GM12878 (cell line): Measurements from ENCODE around the gene ITIH1. TPM values are rescaled to one million over a fixed set of nuclear protein-coding genes. Genes with fewer than 3 reads are reported as not detected.

Experiments used
- ATAC-seq: fragments of 200-7000 bp; cut with Tn5 transposase; 3 replicates; pipeline ENCODE4 v1.9.1; 2020; ENCODE audit warnings: mild to moderate bottlenecking, moderate library complexity
- BruUV-seq: library from RNA; stranded (reverse); fragments of 400-500 nt; replicated peaks from 2 replicates; lab custom pipeline; 2021; lab: Mats Ljungman, UMichigan
- CTCF ChIA-PET: fragments of 300-600 bp; sonication (Branson Sonifier 250); formaldehyde crosslinking; extraction: SDS; loops from one replicate; lab custom pipeline; 2021; ENCODE audit warnings: inconsistent platforms; lab: Yijun Ruan, JAX
- POLR2A ChIA-PET: fragments of 350-600 bp; formaldehyde crosslinking; extraction: SDS; loops from one replicate; lab custom pipeline; 2021; ENCODE audit warnings: inconsistent platforms; lab: Charles Lee
- RAD21 ChIA-PET: fragments of 300-600 bp; sonication (Branson Sonifier 250); formaldehyde crosslinking; loops from one replicate; lab custom pipeline; 2023; ENCODE audit warnings: antibody characterized with exemption; ENCODE audit not compliant: unreplicated experiment; lab: Charles Lee
- SMC1A ChIA-PET: fragments of 300-600 bp; sonication (Branson Sonifier 250); formaldehyde crosslinking; loops from one replicate; lab custom pipeline; 2023; ENCODE audit not compliant: unreplicated experiment, uncharacterized antibody; lab: Charles Lee
- DNase-seq: peaks from one replicate; pipeline ENCODE4 v3.0.0-alpha.2; 2011; ENCODE audit warnings: low read depth, low spot score
- FAIRE-seq: peaks from 3 replicates; lab custom pipeline; 2011; peaks lifted over from hg19 to GRCh38; lab: Jason Lieb, UNC
- H2AFZ ChIP-seq: 2 replicates; pipeline ENCODE4 v1.6.0; 2011; ENCODE audit warnings: low read depth, low read length, control low read depth; ENCODE audit not compliant: control insufficient read depth
- H3K27ac ChIP-seq: 2 replicates; pipeline ENCODE4 v1.5.1; 2011; ENCODE audit warnings: control low read depth; ENCODE audit not compliant: control insufficient read depth, insufficient read depth
- H3K27me3 ChIP-seq, 2 experiments: replicated peaks in 1 of 2; 2 replicates each; pipeline versions ENCODE4 v1.6.0 to v1.6.1; 2011; ENCODE audit warnings: low read length in 1 of 2; ENCODE audit not compliant: control insufficient read depth in 2 of 2, insufficient read depth in 2 of 2
- H3K36me3 ChIP-seq, 2 experiments: 2 replicates each; pipeline ENCODE4 v1.5.1; 2011; ENCODE audit warnings: low read length in 1 of 2; ENCODE audit not compliant: control insufficient read depth in 2 of 2, insufficient read depth in 2 of 2
- H3K4me1 ChIP-seq: 2 replicates; pipeline ENCODE4 v1.6.1; 2011; ENCODE audit warnings: mild to moderate bottlenecking, low read length, moderate library complexity, mixed read lengths; ENCODE audit not compliant: control insufficient read depth, insufficient read depth
- H3K4me2 ChIP-seq: 2 replicates; pipeline ENCODE4 v1.6.0; 2011; ENCODE audit warnings: control low read depth; ENCODE audit not compliant: control insufficient read depth, insufficient read depth
- H3K4me3 ChIP-seq: fragments of 200-600 bp; sonication (generic); 2 replicates; pipeline ENCODE4 v1.5.1; 2016
- H3K79me2 ChIP-seq: 2 replicates; pipeline ENCODE4 v1.6.0; 2011; ENCODE audit warnings: low read length; ENCODE audit not compliant: control insufficient read depth, insufficient read depth
- H3K9ac ChIP-seq: 2 replicates; pipeline ENCODE4 v1.8.0; 2011; ENCODE audit warnings: low read length, control low read depth, mixed read lengths; ENCODE audit not compliant: control insufficient read depth, insufficient read depth
- H3K9me3 ChIP-seq: replicated peaks from 3 replicates; pipeline ENCODE4 v1.5.1; 2011; ENCODE audit warnings: mild to moderate bottlenecking, low read length; ENCODE audit not compliant: control insufficient read depth, insufficient read depth
- H4K20me1 ChIP-seq: 2 replicates; pipeline ENCODE4 v1.6.0; 2011; ENCODE audit not compliant: control insufficient read depth, insufficient read depth
- BCLAF1 ChIP-seq: fragments of 450-650 bp; IDR thresholded peaks from 2 replicates; pipeline ENCODE4 v1.6.1; 2017; ENCODE audit warnings: antibody characterized with exemption, mild to moderate bottlenecking, moderate library complexity
- CHD1 ChIP-seq: IDR thresholded peaks from 2 replicates; pipeline ENCODE4 v1.6.1; 2012; ENCODE audit warnings: low read depth, low read length, improper control_type of control experiment
- CHD4 ChIP-seq: fragments of 200-600 bp; sonication (generic); IDR thresholded peaks from 2 replicates; pipeline ENCODE4 v1.6.1; 2016; ENCODE audit warnings: mild to moderate bottlenecking
- CREM ChIP-seq: IDR thresholded peaks from 2 replicates; pipeline ENCODE4 v1.6.1; 2014; ENCODE audit warnings: antibody characterized with exemption, low read depth
- ESRRA ChIP-seq: IDR thresholded peaks from 2 replicates; pipeline ENCODE4 v1.6.1; 2012; ENCODE audit warnings: mild to moderate bottlenecking, low read length, improper control_type of control experiment
- EZH2 ChIP-seq: IDR thresholded peaks from 2 replicates; pipeline ENCODE4 v1.6.1; 2012; ENCODE audit warnings: low read depth, mild to moderate bottlenecking, control low read depth, inconsistent platforms, low read length, borderline replicate concordance; ENCODE audit not compliant: control insufficient read depth
- FOXK2 ChIP-seq: fragments of 450-650 bp; IDR thresholded peaks from 2 replicates; pipeline ENCODE4 v1.6.1; 2017; ENCODE audit warnings: mild to moderate bottlenecking, moderate library complexity
- GABPA ChIP-seq: IDR thresholded peaks from 2 replicates; pipeline ENCODE4 v1.6.1; 2014; ENCODE audit warnings: antibody characterized with exemption, low read depth, mild to moderate bottlenecking, inconsistent platforms
- HDGF ChIP-seq: fragments of 450-650 bp; IDR thresholded peaks from 2 replicates; pipeline ENCODE4 v1.6.1; 2016; ENCODE audit warnings: antibody characterized with exemption
- NFXL1 ChIP-seq: fragments of 450-650 bp; IDR thresholded peaks from 2 replicates; pipeline ENCODE4 v1.6.1; 2017; ENCODE audit warnings: antibody characterized with exemption, mild to moderate bottlenecking, borderline replicate concordance
- RBBP5 ChIP-seq: fragments of 200-600 bp; sonication (generic); conservative IDR thresholded peaks from 2 replicates; pipeline ENCODE4 v1.6.1; 2016
- SREBF2 ChIP-seq: IDR thresholded peaks from 2 replicates; pipeline ENCODE4 v1.6.1; 2012; ENCODE audit warnings: mild to moderate bottlenecking, low read length
- SUPT20H ChIP-seq: IDR thresholded peaks from 2 replicates; pipeline ENCODE4 v1.6.1; 2011; ENCODE audit warnings: low read depth, mild to moderate bottlenecking, low read length, moderate library complexity, borderline replicate concordance; ENCODE audit not compliant: control insufficient read depth
- ZBTB40 ChIP-seq: fragments of 450-650 bp; IDR thresholded peaks from 2 replicates; pipeline ENCODE4 v1.6.1; 2016; ENCODE audit warnings: mild to moderate bottlenecking, moderate library complexity, borderline replicate concordance
- ZZZ3 ChIP-seq: IDR thresholded peaks from 2 replicates; pipeline ENCODE4 v1.6.1; 2011; ENCODE audit warnings: low read depth; ENCODE audit not compliant: control insufficient read depth, insufficient read length
- WGBS: methylation state at CpG from one replicate; pipeline ENCODE4 v1.1.6; 2016; ENCODE audit warnings: low lambda C conversion rate; ENCODE audit not compliant: insufficient replicate concordance, insufficient coverage; ENCODE audit errors: missing lambda C conversion rate; 5-methylcytosine and 5-hydroxymethylcytosine counted together
- in situ Hi-C: fragments of 300-500 bp; cut with MboI; formaldehyde crosslinking; loops from 9 replicates; pipeline ENCODE4 v1.14.3; 2018; ENCODE audit warnings: mixed read lengths
- intact Hi-C: fragments of 100-400 bp; cut with micrococcal nuclease; formaldehyde crosslinking; loops from one replicate; pipeline ENCODE4 v1.14.2; 2022; ENCODE audit not compliant: unreplicated experiment
- polyA plus RNA-seq, 11 experiments: library from polyadenylated mRNA; depleted of rRNA in 4 of 11; unstranded in 6 of 11; stranded (reverse) in 5 of 11; fragments of >200 nt; fragmentation: Nextera tagmentation in 4 of 11; fragmentation: Illumina TruSeq in 1 of 11; extraction: Ambion mirVana in 4 of 11; extraction: Trizol in 1 of 11; gene quantifications; 1 replicate in 1 of 11; 2 replicates in 10 of 11; pipeline versions ENCODE4 v1.2.1 to v1.2.3, GENCODE V29; 2011 to 2016; ENCODE audit warnings: inconsistent platforms in 2 of 11, missing spikeins in 2 of 11, low read depth in 1 of 11
- total RNA-seq, 4 experiments: library from RNA; depleted of rRNA in 3 of 4; stranded (reverse); fragments of >200 nt in 3 of 4; fragmentation: Illumina TruSeq in 1 of 4; extraction: Trizol in 1 of 4; gene quantifications; 2 replicates each; pipeline versions ENCODE4 v1.2.1 to v1.2.3, GENCODE V29; 2013 to 2021
- TF ChIP-seq, protein P1 (sequence below): fragments of 450-650 bp; IDR thresholded peaks from 2 replicates; pipeline ENCODE4 v1.6.1; 2017; ENCODE audit warnings: borderline replicate concordance

Gene ITIH1
- total and polyA plus RNA-seq, 10 of the 15 experiments (the other 5 are each of a cell fraction or from before 2014, with no cell fraction given) = 0.33 to 0.64 (median 0.44) TPM; not detected in 7

GRCh38 chr3:52793702-52794611 lies 16.6 kb downstream of the ITIH1 start:
- H3K4me2 ChIP-seq = no peak overlapping the region
- 51% methylated on average over 8 of the region's 9 CpGs for WGBS
- ATAC-seq (no peak), DNase-seq (no peak), FAIRE-seq (no peak)
- H3K4me3 ChIP-seq = no peak overlapping the region
- POLR2A ChIA-PET = no interaction called here
- H2AFZ ChIP-seq = no peak overlapping the region
- intact Hi-C loops (no loop called here), in situ Hi-C loops (no loop called here)
- CTCF ChIA-PET = interaction anchor here (1.8 kb wide), 1 partner anchor 10 kb away, joined by 6 read pairs; no protein-coding TSS in a partner anchor
- H3K9ac ChIP-seq = no peak overlapping the region
- no peaks in the 10 kb centered on the region for H3K79me2 ChIP-seq
- H3K27ac ChIP-seq = no peak overlapping the region
- no peaks in the 10 kb centered on the region for H4K20me1 ChIP-seq
- H3K9me3 ChIP-seq = no peaks in the 10 kb centered on the region
- H3K27me3 ChIP-seq = no peaks in the 10 kb centered on the region; a peak in 1 of 4 replicates
- SMC1A ChIA-PET = no interaction called here
- no peaks in the 10 kb centered on the region for H3K4me1 ChIP-seq
- RAD21 ChIA-PET = interaction anchor here (1.3 kb wide), 1 partner anchor 15 kb away, joined by 4 read pairs; no protein-coding TSS in a partner anchor
- BruUV-seq = no TSS peak
- no peaks in the 10 kb centered on the region for H3K36me3 ChIP-seq
- TF ChIP-seq ESRRA = no peak
- TF ChIP-seq RBBP5 = no peak
- no peak for TF ChIP-seq ZBTB40
- TF ChIP-seq ZZZ3 = no peak
- TF ChIP-seq CHD1 = no peak
- TF ChIP-seq NFXL1 = no peak
- TF ChIP-seq EZH2 = no peak
- no peak for TF ChIP-seq SREBF2
- no peak for TF ChIP-seq FOXK2
- TF ChIP-seq, protein P1, sequence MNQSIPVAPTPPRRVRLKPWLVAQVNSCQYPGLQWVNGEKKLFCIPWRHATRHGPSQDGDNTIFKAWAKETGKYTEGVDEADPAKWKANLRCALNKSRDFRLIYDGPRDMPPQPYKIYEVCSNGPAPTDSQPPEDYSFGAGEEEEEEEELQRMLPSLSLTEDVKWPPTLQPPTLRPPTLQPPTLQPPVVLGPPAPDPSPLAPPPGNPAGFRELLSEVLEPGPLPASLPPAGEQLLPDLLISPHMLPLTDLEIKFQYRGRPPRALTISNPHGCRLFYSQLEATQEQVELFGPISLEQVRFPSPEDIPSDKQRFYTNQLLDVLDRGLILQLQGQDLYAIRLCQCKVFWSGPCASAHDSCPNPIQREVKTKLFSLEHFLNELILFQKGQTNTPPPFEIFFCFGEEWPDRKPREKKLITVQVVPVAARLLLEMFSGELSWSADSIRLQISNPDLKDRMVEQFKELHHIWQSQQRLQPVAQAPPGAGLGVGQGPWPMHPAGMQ = no peak
- no peak for TF ChIP-seq CHD4
- TF ChIP-seq BCLAF1 = no peak
- no peak for TF ChIP-seq GABPA
- no peak for TF ChIP-seq CREM
- no peak for TF ChIP-seq HDGF
- no peak for TF ChIP-seq SUPT20H
